HepG2 (cell line): ENCODE measurements around the gene ENO2. TPM values are rescaled to one million over a fixed set of nuclear protein-coding genes. Genes with fewer than 3 reads are reported as not detected.
A peak's percentile ranks its signal among the peaks of the same experiment; 100 is the strongest.

Experiments
- AGO1 ChIP-seq: fragments of 200-400 bp; formaldehyde crosslinking; IDR thresholded peaks from 2 replicates; pipeline ENCODE4 v1.6.1; 2017; ENCODE audit warnings: mild to moderate bottlenecking, low read depth, low read length, moderate library complexity; ENCODE audit not compliant: poor library complexity, severe bottlenecking
- IRF1 ChIP-seq: sonication (generic); formaldehyde crosslinking; IDR thresholded peaks from 2 replicates; pipeline ENCODE4 v1.4.0; 2020; ENCODE audit warnings: low read depth, mild to moderate bottlenecking, missing genetic modification reagents
- KDM5A ChIP-seq: fragments of 200-600 bp; sonication (generic); IDR thresholded peaks from 2 replicates; pipeline ENCODE4 v1.7.0; 2018; ENCODE audit warnings: antibody characterized with exemption, mild to moderate bottlenecking, low read length, borderline replicate concordance
- MBD4 ChIP-seq: IDR thresholded peaks from 2 replicates; pipeline ENCODE4 v1.6.1; 2012; ENCODE audit warnings: low read length, inconsistent platforms, borderline replicate concordance
- MEIS1 ChIP-seq: sonication (generic); formaldehyde crosslinking; IDR thresholded peaks from 2 replicates; pipeline ENCODE4 v1.9.0; 2021; ENCODE audit warnings: mild to moderate bottlenecking, missing genetic modification reagents, moderate library complexity, borderline replicate concordance
- MNT ChIP-seq: fragments of 450-650 bp; IDR thresholded peaks from 2 replicates; pipeline ENCODE4 v1.6.1; 2016
- POLR2G ChIP-seq: fragments of 200-400 bp; formaldehyde crosslinking; IDR thresholded peaks from 2 replicates; pipeline ENCODE4 v1.6.1; 2018; ENCODE audit warnings: mild to moderate bottlenecking, low read depth, low read length, moderate library complexity
- RFXAP ChIP-seq: sonication (generic); formaldehyde crosslinking; IDR thresholded peaks from 2 replicates; pipeline ENCODE4 v1.4.0; 2020; ENCODE audit warnings: missing genetic modification reagents, borderline replicate concordance
- SP5 ChIP-seq: IDR thresholded peaks from 2 replicates; pipeline ENCODE4 v1.6.1; 2016; ENCODE audit warnings: low read depth, borderline replicate concordance
- TEAD2 ChIP-seq: sonication (generic); formaldehyde crosslinking; IDR thresholded peaks from 2 replicates; pipeline ENCODE4 v1.9.0; 2021; ENCODE audit warnings: missing genetic modification reagents
- ZBTB44 ChIP-seq: sonication (generic); formaldehyde crosslinking; IDR thresholded peaks from 2 replicates; pipeline ENCODE4 v1.4.0; 2020; ENCODE audit warnings: missing genetic modification reagents
- ZKSCAN8 ChIP-seq: IDR thresholded peaks from 2 replicates; pipeline ENCODE4 v1.6.1; 2016; ENCODE audit warnings: borderline replicate concordance, missing genetic modification reagents, missing compliant biosample characterization
- ZMYM2 ChIP-seq: sonication (generic); formaldehyde crosslinking; IDR thresholded peaks from 2 replicates; pipeline ENCODE4 v1.8.0; 2022; ENCODE audit warnings: mild to moderate bottlenecking, missing genetic modification reagents
- ZNF256 ChIP-seq: sonication (generic); formaldehyde crosslinking; conservative IDR thresholded peaks from 2 replicates; pipeline ENCODE4 v1.4.0; 2020; ENCODE audit warnings: missing genetic modification reagents
- ZNF34 ChIP-seq: sonication (generic); formaldehyde crosslinking; IDR thresholded peaks from 2 replicates; pipeline ENCODE4 v1.4.0; 2020; ENCODE audit warnings: mild to moderate bottlenecking, missing genetic modification reagents, borderline replicate concordance
- ZNF512B ChIP-seq: sonication (generic); formaldehyde crosslinking; IDR thresholded peaks from 2 replicates; pipeline ENCODE4 v1.5.1; 2020; ENCODE audit warnings: missing genetic modification reagents, mild to moderate bottlenecking, borderline replicate concordance
- ZNF543 ChIP-seq: sonication (generic); formaldehyde crosslinking; IDR thresholded peaks from 2 replicates; pipeline ENCODE4 v1.4.0; 2020; ENCODE audit warnings: mild to moderate bottlenecking, missing genetic modification reagents
- ZNF704 ChIP-seq: sonication (generic); formaldehyde crosslinking; IDR thresholded peaks from 2 replicates; pipeline ENCODE4 v1.8.1; 2023; ENCODE audit warnings: mild to moderate bottlenecking, inconsistent platforms, moderate library complexity, missing genetic modification reagents, borderline replicate concordance
- ZNF761 ChIP-seq: sonication (generic); formaldehyde crosslinking; conservative IDR thresholded peaks from 2 replicates; pipeline ENCODE4 v1.4.0; 2020; ENCODE audit warnings: mild to moderate bottlenecking, missing genetic modification reagents
- polyA plus RNA-seq, 8 experiments: library from polyadenylated mRNA; depleted of rRNA in 3 of 8; stranded (reverse) in 7 of 8; unstranded in 1 of 8; fragments of >200 nt; fragmentation: Illumina TruSeq in 4 of 8; extraction: Trizol in 4 of 8; gene quantifications; 2 replicates each; pipeline versions ENCODE4 v1.2.1 to v1.2.3, GENCODE V29; 2011 to 2016; ENCODE audit warnings: low read depth in 4 of 8, missing spikeins in 1 of 8, mixed read lengths in 1 of 8; ENCODE audit not compliant: insufficient read depth in 1 of 8
- total RNA-seq, 5 experiments: library from RNA; depleted of rRNA; stranded (reverse); fragments of >200 nt; fragmentation: Illumina TruSeq; extraction: Trizol; gene quantifications; 2 replicates each; pipeline ENCODE4 v1.2.3, GENCODE V29; 2016; ENCODE audit warnings: low read depth in 1 of 5

Gene ENO2
- total and polyA plus RNA-seq, 2 of the 13 experiments (the other 11 are each of a cell fraction or from before 2014, with no cell fraction given), result 19.3 to 136 TPM

- TF ChIP-seq ZNF704 (CRISPR knock-in tag) (no peak), KDM5A (peak; percentile 71; the same call in 1 of the 2 replicates), ZBTB44 (CRISPR knock-in tag) (no peak), ZKSCAN8 (CRISPR knock-in tag) (0 out of 2 replicates have a peak, but pooled peaks have one; percentile 42), ZMYM2 (CRISPR knock-in tag) (0 out of 2 replicates have a peak, but pooled peaks have one; percentile 14), AGO1 (peak; percentile 96), ZNF512B (CRISPR knock-in tag) (no peak), MNT (peak; percentile 59), ZNF34 (peak; percentile 93), RFXAP (CRISPR knock-in tag) (peak; percentile 76; the same call in 1 of the 2 replicates), TEAD2 (CRISPR knock-in tag) (no peak), ZNF256 (CRISPR knock-in tag) (0 out of 2 replicates have a peak, but pooled peaks have one; percentile 58), SP5 (CRISPR knock-in tag) (peak; percentile 92), MBD4 (no peak), MEIS1 (peak; percentile 72; the same call in 1 of the 2 replicates), IRF1 (CRISPR knock-in tag) (no peak), ZNF543 (CRISPR knock-in tag) (peak; percentile 74; the same call in 1 of the 2 replicates), POLR2G (peak; percentile 61), ZNF761 (CRISPR knock-in tag) (peak; percentile 81; the same call in 1 of the 2 replicates)
Measured at GRCh38 chr12:6872073-6873048, 42.0 kb upstream of the ENO2 start (continued).
